ENCODE results near the gene C11orf42. TPM values are rescaled to one million over a fixed set of nuclear protein-coding genes. Genes with fewer than 3 reads are reported as not detected.

The C11orf42 gene
- total and polyA plus RNA-seq, 2 donors (not counting 3 experiments of a cell fraction or from before 2014, with no cell fraction given), result not detected

DNA sequence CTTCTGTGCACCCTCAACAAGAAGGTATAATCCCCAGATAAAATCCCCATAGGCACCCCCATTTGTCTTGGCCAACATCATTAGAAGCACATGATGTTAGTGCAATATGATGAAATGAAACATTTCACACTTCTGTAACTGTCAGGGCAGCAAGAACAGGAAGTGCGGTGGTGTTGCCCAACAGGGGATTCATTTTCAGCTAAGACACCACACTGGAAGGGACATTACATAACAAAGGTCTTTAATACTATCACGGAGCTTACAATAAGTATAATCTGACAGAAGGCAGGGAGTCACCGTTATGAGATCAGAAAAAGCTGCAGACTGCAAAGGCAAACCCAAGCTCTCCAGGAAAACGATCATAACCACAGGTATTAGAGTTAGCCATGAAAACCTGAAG lies 4.4 kb upstream of the C11orf42 start:
- TF ChIP-seq, protein P1, sequence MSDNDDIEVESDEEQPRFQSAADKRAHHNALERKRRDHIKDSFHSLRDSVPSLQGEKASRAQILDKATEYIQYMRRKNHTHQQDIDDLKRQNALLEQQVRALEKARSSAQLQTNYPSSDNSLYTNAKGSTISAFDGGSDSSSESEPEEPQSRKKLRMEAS (IDR thresholded peaks at IDR 0.05; ENCODE audit: insufficient read depth, insufficient read length), result no peak
- TF ChIP-seq, protein P2, sequence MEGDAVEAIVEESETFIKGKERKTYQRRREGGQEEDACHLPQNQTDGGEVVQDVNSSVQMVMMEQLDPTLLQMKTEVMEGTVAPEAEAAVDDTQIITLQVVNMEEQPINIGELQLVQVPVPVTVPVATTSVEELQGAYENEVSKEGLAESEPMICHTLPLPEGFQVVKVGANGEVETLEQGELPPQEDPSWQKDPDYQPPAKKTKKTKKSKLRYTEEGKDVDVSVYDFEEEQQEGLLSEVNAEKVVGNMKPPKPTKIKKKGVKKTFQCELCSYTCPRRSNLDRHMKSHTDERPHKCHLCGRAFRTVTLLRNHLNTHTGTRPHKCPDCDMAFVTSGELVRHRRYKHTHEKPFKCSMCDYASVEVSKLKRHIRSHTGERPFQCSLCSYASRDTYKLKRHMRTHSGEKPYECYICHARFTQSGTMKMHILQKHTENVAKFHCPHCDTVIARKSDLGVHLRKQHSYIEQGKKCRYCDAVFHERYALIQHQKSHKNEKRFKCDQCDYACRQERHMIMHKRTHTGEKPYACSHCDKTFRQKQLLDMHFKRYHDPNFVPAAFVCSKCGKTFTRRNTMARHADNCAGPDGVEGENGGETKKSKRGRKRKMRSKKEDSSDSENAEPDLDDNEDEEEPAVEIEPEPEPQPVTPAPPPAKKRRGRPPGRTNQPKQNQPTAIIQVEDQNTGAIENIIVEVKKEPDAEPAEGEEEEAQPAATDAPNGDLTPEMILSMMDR (IDR thresholded peaks at IDR 0.05; ENCODE audit: extremely low read depth in 1 of 2, insufficient read depth in 1 of 2, low read depth in 1 of 2, low read length in 2 of 2), result no peak
- TF ChIP-seq EZH2 (IDR thresholded peaks at IDR 0.05; ENCODE audit: borderline replicate concordance, low read depth, low read length, severe bottlenecking) (no peak), POLR2AphosphoS5 (IDR thresholded peaks at IDR 0.05; ENCODE audit: insufficient read depth, low read depth, low read length) (no peak), POLR2A (IDR thresholded peaks at IDR 0.05; ENCODE audit: low read depth, low read length) (no peak), FOS (IDR thresholded peaks at IDR 0.05; ENCODE audit: borderline replicate concordance, insufficient read depth, low read length) (no peak), MYC (IDR thresholded peaks at IDR 0.05; ENCODE audit: low read depth, low read length) (no peak), GATA2 (IDR thresholded peaks at IDR 0.05; ENCODE audit: insufficient read depth, insufficient read length, low read depth, low read length) (no peak)
- Histone ChIP-seq H3K9ac (replicated peaks; ENCODE audit: extremely low read depth, insufficient read depth, low read length) (no peak overlapping the region), H3K9me1 (replicated peaks; ENCODE audit: control insufficient read depth, extremely low read depth, insufficient read depth, low read length) (no peaks in the 10 kb centered on the region), H3K27ac (ENCODE audit: insufficient read depth, low read depth, low read length) (no peak overlapping the region), H3K27me3 (ENCODE audit: control insufficient read depth in 2 of 2, insufficient read depth in 2 of 2, low read length in 2 of 2) (peaks cover 0 to 2% of the 10 kb centered on the region in 2 experiments), H3K4me1 (ENCODE audit: control insufficient read depth, extremely low read depth, insufficient read depth, low read length) (no peaks in the 10 kb centered on the region), H3K4me3 (replicated peaks in 1 of 3; ENCODE audit: insufficient read depth in 1 of 3, low read depth in 1 of 3, low read length in 3 of 3) (no peak overlapping the region), H3K79me2 (ENCODE audit: control insufficient read depth, insufficient read depth, low read length) (no peaks in the 10 kb centered on the region), H4K20me1 (replicated peaks; ENCODE audit: control insufficient read depth, extremely low read depth, insufficient read depth, low read length) (no peaks in the 10 kb centered on the region), H3K9me3 (replicated peaks; ENCODE audit: control insufficient read depth, insufficient read depth, low read length) (no peaks in the 10 kb centered on the region), H3K36me3 (ENCODE audit: control insufficient read depth in 2 of 2, extremely low read depth in 1 of 2, insufficient read depth in 2 of 2, low read length in 2 of 2) (no peaks in the 10 kb centered on the region), H3K4me2 (ENCODE audit: insufficient read depth, low read length) (no peak overlapping the region), H2AFZ (ENCODE audit: low read depth, low read length) (no peak overlapping the region)
- BruUV-seq (replicated peaks), result no TSS peak
- ChIA-PET CTCF (interaction anchor here (1.2 to 1.6 kb wide), 2 partner anchors 15 to 162 kb away, joined by 4 to 5 read pairs; no protein-coding TSS in a partner anchor), POLR2A (no interaction called here)
- no peak for DNase-seq (ENCODE audit: low read depth, low spot score)
- dilution Hi-C loops (cut with MboI; ENCODE audit: extremely low pct_ligation_motif_present, low sequenced_read_pairs), result no loop called here
- intact Hi-C loops (cut with micrococcal nuclease), result no loop called here
- FAIRE-seq, result no peak

All from endothelial cell of umbilical vein (primary cell).